RWPE1 (cell line): ENCODE results near the gene CREBBP.

ENCODE experiments used
- CTCF ChIA-PET: fragments of 350-600 bp; sonication (Branson Sonifier 250); formaldehyde crosslinking; extraction: SDS; loops from one replicate; lab custom pipeline; 2021; lab: Yijun Ruan, JAX
- POLR2A ChIA-PET: fragments of 400-600 bp; formaldehyde crosslinking; extraction: SDS; loops from one replicate; lab custom pipeline; 2020; ENCODE audit warnings: antibody characterized with exemption; ENCODE audit not compliant: low non-redundant PET; lab: Yijun Ruan, JAX
- DNase-seq: peaks from one replicate; pipeline ENCODE4 v3.0.0; 2012; ENCODE audit warnings: low spot score
- H3K27ac ChIP-seq: fragments of 450-650 bp; 2 replicates; pipeline ENCODE4 v1.5.1; 2017
- TF ChIP-seq, protein P1 (sequence below): fragments of 450-650 bp; conservative IDR thresholded peaks from 2 replicates; pipeline ENCODE4 v1.5.1; 2017; ENCODE audit warnings: low read depth, mild to moderate bottlenecking

The CREBBP gene

DNA sequence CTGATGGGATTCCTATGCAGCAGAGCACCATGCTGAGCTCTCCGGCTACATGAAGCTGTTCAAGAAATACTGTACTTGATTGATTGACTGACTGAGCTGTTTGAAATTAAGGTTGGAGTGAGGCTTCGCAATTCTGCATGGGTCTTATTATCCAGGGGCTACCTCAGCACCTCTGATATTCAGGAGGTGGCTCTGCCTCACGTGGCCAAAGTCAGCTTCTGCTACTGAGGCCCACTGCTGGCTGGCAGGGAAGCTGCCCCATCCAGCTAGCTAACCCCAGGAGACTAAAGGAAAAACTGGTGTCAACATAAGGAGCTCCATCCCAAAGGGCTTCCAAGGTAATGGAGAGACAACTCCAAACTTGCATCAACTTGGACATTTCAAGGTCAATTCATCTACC lies 97.0 kb downstream of the CREBBP start:
- ChIA-PET POLR2A (no interaction called here), CTCF (interaction anchor here (0.5 kb wide), 1 partner anchor 28 kb away, joined by 3 read pairs; no protein-coding TSS in a partner anchor)
- H3K27ac ChIP-seq: no peak overlapping the region
- TF ChIP-seq, protein P1, sequence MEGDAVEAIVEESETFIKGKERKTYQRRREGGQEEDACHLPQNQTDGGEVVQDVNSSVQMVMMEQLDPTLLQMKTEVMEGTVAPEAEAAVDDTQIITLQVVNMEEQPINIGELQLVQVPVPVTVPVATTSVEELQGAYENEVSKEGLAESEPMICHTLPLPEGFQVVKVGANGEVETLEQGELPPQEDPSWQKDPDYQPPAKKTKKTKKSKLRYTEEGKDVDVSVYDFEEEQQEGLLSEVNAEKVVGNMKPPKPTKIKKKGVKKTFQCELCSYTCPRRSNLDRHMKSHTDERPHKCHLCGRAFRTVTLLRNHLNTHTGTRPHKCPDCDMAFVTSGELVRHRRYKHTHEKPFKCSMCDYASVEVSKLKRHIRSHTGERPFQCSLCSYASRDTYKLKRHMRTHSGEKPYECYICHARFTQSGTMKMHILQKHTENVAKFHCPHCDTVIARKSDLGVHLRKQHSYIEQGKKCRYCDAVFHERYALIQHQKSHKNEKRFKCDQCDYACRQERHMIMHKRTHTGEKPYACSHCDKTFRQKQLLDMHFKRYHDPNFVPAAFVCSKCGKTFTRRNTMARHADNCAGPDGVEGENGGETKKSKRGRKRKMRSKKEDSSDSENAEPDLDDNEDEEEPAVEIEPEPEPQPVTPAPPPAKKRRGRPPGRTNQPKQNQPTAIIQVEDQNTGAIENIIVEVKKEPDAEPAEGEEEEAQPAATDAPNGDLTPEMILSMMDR: no peak
- DNase-seq: no peak

DNA sequence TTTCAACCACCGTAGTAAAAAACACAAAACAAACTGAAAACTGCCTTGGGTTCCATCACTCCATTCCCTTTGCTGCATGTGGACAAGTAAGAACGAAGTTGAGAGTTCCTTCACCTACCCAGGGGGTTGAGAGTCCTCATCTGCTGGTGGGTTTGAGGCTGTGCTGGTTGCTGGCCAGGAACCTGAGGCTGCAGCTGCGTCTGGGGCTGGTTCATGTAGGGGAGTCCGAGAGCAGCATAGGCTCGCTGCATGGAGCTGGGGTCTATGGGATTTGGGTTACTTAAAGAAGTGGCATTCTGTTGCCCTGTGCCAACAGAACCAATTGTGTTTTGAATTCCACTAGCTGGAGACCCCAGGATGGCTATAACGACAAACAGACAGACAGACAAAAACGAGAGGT lies 97.9 kb downstream of the CREBBP start:
- no peak for DNase-seq
- ChIA-PET CTCF (interaction anchor here (0.7 kb wide), 1 partner anchor 41 kb away, joined by 3 read pairs; no protein-coding TSS in a partner anchor), POLR2A (no interaction called here)
- H3K27ac ChIP-seq: no peak overlapping the region
- TF ChIP-seq, protein P1: no peak

DNA sequence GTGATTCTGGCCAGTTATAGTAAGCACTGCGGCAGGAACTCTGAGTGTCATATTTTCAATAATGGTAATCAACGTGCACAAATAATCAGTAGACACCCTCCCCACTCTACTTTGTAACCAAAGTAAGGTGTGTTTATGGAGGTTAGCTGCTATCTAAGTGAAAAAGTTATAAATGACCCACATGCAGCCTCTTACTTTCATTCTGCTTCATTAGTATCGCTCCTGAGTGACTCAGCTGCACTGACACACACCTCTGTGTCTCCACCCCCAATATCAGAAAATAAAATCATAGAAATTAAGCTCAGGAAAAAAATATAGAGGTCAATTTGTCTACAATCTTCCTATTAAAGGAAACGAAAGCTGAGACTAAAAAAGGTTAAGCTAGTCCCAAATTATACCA lies 99.1 kb downstream of the CREBBP start:
- no peak overlapping the region for H3K27ac ChIP-seq
- peak; percentile 12 for DNase-seq
- TF ChIP-seq, protein P1: no peak
- CTCF ChIA-PET: interaction anchor here (0.7 kb wide), 1 partner anchor 95 kb away, joined by 3 read pairs; no protein-coding TSS in a partner anchor
- POLR2A ChIA-PET: no interaction called here

DNA sequence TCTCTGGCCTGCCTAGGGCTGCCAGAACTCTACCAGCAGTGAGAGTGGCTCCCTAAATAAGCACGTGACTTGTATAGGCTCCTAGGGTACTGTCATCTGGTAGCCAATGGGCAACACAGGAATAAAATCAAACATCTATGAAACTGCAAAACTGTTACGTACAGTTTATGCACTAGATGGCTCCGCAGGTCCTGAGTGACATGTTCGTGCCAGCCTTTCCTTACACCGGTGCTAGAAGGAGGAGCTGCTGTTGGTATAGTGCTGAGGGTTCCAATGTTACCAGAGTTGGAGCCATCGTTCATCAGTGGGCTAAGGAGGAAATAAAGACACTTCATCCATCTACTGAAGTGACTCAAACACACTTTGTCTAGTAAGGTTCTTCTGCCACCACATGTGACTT lies 99.9 kb downstream of the CREBBP start:
- DNase-seq: peak; percentile 21

DNA sequence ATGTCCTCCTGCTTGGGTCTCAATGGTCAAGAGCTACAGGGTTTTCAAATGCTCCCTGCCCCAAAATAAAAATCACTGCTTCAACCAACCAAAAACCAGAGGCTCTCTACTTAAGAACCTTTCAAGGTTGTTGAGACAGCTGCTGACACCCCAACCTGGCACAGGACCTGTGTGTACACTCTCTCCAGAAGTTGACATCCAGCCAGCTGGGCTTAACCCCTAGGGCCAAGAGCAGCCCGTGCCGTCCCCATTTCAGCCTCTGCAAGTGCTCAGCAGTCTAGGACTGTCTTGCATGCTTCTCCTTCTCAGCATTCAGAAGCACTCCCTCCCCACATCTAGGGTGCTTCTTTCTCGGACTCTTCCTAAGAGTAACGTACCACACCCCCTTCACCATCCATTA lies 104.2 kb downstream of the CREBBP start:
- TF ChIP-seq, protein P1: no peak
- ChIA-PET POLR2A (no interaction called here), CTCF (no interaction called here)
- H3K27ac ChIP-seq: no peak overlapping the region
- DNase-seq: no peak

More for the DNA sequence above, 99.9 kb downstream of the CREBBP start:
- ChIA-PET POLR2A (no interaction called here), CTCF (interaction anchor here (0.5 kb wide), 1 partner anchor 202 kb away, joined by 4 read pairs; no protein-coding TSS in a partner anchor)
- TF ChIP-seq, protein P1: 0 out of 2 replicates have a peak, but pooled peaks have one; percentile 10
- H3K27ac ChIP-seq: no peak overlapping the region

DNA sequence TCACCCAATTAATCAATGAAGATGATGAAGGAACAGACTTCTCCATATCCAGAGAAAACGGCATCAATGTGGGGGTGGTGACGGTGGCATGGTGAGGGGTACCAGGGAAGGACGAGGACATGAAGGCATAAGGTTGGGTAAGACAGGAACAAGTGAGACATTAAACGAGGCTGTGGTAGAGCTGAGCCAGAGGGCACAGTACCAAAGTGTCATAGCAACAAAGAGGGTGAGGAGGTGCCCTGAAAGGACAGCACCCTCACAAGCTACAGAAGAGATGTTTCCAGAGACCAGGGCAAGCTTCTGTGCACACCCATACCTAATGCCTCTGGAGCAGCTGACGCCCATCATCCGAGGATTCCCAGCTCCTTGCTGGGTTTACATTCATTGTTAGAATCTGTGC lies 105.7 kb downstream of the CREBBP start:
- H3K27ac ChIP-seq: no peak overlapping the region
- DNase-seq: no peak
- ChIA-PET CTCF (no interaction called here), POLR2A (no interaction called here)
- TF ChIP-seq, protein P1: no peak
